HG03575 (cell line): ENCODE results near the gene OSBPL3.

Experiments
- ATAC-seq: cut with Tn5 transposase; IDR thresholded peaks from one replicate; pipeline ENCODE4 v1.9.1; 2021; ENCODE audit not compliant: unreplicated experiment, insufficient number of reproducible peaks, low FRiP score; ENCODE audit errors: extremely low read depth

OSBPL3 gene

DNA sequence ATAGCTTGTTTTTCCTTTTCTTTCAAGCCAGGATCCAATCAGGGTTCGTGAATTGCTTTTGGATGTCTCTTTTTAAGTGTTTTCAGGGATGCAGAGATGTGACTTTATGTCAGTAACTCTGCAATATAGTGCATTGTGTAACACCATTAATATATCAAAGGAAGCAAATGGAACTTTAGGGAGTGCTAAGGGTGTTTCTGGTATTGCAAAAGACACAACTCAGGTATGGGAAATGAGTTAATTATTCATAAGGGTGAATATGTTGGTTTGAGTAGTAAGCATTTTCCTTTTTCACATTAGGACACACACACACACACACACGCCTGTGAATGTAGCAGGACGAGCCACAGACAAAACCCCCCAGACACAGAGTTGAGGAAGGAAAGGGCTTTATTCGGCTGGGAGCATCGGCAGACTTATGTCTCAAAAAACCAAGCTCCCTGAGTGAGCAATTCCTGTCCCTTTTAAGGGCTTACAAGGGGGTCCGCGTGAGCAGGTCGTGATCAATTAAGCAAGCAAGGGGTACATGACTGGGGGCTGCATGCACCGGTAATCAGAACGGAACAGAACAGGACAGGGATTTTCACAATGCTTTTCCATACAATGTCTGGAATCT lies 190.9 kb downstream of the OSBPL3 start:
- ATAC-seq = no peak

DNA sequence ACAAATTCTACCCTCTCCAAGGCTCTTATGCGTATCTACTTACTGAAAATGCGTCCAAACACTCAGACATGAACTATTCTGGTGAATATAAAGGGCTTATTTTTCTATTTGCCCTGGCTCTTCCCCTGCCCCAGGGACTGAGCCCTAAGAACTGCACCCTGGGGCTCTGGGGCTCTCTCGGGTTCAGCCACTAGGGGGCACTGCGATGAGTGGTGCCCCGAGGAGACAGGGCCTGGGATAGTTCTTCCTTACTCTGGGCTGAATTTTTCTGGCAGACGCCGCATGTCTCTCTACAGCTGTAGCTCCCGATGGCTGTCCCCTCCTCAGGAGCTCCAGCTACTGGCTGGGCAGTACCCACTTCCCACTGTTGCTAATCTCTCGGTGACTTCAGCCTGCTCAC lies 191.9 kb downstream of the OSBPL3 start:
- no peak for ATAC-seq

- no peak for ATAC-seq
Measured at GRCh38 chr7:24786941-24787340, 193.0 kb downstream of the OSBPL3 start.

DNA sequence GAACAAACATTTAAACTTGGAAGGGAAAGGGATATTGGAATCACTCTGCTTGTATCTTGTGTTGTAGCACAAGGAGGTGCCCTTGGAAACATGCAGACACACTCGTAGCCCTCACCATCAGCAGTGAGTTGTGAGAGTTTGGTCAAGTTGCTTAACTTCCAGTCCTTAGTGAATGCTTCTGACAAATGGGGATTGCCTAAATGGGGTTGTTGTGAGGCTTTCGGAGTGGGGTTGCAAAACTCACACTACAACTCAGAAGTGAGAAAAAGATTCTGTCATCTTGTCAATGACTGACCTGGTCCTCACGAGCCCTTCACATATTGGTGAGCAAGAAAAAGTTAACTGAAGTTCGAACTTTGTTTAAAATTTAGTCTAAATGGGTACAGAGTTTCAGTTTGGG lies 193.7 kb downstream of the OSBPL3 start:
- no peak for ATAC-seq

DNA sequence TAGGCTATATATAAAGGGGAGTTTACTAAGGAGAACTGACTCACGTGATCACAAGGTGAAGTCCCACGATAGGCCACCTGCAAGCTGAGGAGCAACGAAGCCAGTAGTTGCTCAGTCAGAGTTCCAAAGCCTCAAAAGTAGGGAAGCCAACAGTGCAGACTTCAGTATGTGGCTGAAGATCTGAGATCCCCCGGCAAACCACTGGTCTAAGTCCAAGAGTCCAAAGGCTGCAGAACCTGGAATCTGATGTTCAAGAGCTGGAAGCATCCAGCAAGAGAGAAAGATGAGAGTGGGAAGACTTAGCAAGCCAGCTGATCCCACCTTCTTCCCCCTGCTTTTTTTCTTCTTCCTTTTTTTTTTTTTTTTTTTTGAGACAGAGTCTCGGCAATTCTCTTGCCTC lies 195.7 kb downstream of the OSBPL3 start:
- no peak for ATAC-seq

DNA sequence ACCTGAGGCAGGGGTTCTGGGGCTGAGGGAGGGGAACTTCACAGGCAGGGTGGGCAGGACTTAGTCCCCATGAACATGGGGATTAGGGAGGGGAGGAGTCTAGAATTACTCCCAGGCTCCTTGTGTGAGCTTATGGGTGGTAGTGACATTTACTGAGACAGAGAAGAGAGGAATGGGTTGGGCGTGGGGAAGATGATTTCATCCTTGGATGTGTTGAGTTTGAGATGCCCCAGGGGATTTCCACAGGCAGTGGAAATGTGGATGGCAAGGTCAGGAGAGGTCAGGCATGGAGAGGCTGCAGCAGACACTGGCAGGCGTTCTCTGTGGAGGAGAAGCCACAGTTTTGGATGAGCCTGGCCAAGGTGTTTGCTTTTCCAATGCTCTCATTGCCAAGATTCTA lies 196.3 kb downstream of the OSBPL3 start:
- no peak for ATAC-seq

DNA sequence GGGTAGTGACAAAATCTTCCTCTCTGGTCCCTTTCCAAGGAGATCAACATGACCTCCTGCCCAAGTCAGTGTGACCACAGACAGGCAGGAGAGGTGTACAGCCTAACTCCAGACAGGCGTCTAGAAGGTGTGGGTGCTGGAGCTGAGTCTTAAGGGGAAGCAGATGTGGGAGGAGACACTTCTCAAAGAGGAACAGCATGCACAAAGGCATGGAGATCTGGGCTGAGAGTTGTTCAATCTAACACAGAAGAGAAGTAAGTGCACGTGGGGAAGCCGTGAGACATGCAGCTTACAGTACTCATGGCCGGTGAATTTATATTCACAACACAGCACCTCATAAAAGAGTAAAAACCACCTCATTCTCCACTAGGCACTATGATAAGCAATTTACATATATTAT lies 198.9 kb downstream of the OSBPL3 start:
- no peak for ATAC-seq

GRCh38 chr7:24779283-24779655 lies 200.7 kb downstream of the OSBPL3 start:
- no peak for ATAC-seq

- ATAC-seq = no peak
Measured at GRCh38 chr7:24778543-24779282, 201.3 kb downstream of the OSBPL3 start.

GRCh38 chr7:24777806-24778205 lies 202.2 kb downstream of the OSBPL3 start:
- no peak for ATAC-seq

GRCh38 chr7:24773646-24774045 lies 206.3 kb downstream of the OSBPL3 start:
- ATAC-seq = no peak

- no peak for ATAC-seq
Measured at GRCh38 chr7:24769851-24770250, 210.1 kb downstream of the OSBPL3 start.

- no peak for ATAC-seq
Measured at GRCh38 chr7:24769014-24769830, 210.8 kb downstream of the OSBPL3 start.

DNA sequence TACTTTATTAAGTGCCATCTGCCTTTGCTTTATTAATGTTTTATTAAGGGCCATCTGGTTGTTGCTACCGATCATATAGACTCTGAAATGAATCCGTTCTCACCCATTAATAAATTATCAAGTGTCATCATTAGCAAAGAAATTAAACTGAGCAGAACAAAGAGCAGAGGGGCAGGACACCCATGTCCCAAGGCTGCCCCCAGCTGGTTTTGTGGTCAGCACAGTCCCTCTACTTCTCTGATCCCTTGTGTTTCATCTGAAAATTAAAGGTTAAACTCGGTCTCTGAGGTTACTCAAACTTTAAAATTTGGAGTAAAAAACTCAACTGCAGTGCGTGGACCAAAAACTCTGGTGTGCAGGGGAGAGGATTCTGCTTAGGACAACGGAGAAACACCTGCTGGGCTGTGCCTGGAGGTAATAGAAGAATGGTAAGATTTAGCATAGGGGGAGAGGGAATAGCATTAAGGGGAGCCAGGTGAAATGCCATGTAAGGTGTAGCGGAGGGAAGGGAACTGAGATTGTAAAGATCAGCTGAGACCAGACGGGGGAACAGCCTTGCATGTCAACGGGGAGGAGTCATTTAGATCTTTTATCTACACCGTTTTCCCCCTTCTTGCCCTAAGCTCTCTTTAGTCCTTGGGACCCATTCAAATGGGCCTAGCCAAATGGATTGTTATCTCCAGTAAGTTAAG lies 212.0 kb downstream of the OSBPL3 start:
- ATAC-seq = no peak

DNA sequence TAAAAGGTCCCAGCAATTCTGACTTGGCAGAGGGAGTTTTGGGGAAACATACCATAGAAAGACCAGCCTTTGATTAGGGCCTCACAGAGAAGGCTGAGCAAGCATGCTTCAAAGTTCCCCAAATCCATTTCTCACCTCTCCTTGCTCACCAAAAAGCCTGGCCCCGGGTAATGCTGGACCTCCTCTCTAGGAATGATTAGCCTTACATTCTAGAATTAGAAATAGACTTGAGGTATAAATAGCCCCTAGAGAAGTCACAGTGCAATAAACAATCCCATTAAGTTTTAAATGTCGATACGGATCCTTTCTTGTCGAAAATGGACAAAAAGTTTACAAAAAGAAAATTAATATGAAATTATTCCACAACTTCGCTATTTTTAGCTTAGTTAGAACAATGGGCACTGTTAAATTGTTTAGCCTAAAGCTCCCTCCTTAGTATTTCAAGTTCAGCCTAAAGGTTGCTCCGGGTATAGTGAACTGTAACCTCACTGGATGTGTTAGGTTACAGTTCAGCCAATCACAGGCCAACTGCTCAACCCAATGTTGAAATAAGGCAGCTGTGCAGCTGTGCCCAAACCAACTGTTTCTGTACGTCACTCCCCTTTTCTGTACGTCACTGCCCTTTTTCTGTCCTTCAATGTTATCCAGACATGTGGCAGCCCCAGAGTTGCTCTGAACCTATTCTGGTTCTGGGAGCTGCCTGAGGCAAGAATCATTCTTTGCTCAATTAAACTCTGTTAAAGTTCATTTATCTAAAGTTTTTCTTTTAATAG lies 214.8 kb downstream of the OSBPL3 start:
- no peak for ATAC-seq

- no peak for ATAC-seq
Measured at GRCh38 chr7:24764011-24764410, 216.0 kb downstream of the OSBPL3 start.

DNA sequence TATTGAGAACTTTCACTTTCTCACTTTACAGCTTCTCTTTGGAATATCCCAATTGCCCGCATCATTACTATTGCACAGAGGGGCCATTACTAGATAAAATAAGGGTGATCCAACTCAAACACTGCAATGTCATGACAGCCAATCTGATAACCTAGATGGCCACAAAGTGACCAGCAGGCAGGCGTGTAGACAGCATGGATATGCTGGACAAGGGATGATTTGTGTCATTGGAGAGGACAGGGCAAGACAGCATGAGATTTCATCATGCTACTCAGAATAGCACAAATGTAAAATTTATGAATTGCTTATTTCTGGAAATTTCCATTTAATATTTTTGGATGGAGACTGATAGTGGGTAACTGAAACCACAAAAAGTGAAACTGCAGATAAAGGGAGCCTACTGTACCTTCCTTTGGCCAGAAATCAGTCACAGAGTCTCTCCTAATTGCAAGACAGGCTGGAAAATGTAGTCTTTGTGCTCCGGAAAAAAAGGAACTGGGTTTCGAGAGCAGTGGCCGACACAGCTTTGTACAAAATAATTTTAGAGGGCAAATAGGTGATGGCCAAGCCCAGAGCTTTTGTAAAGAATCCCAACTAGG lies 216.6 kb downstream of the OSBPL3 start:
- ATAC-seq = no peak

- ATAC-seq = no peak
Measured at GRCh38 chr7:24762771-24763170, 217.2 kb downstream of the OSBPL3 start.
